GM21390 (cell line): ENCODE measurements around the gene TMF1.

ENCODE experiments used
- ATAC-seq: cut with Tn5 transposase; IDR thresholded peaks from one replicate; pipeline ENCODE4 v1.9.1; 2021; ENCODE audit not compliant: unreplicated experiment

The TMF1 gene

GRCh38 chr3:69081583-69082262 lies 29.6 kb upstream of the TMF1 start:
- no peak for ATAC-seq

- ATAC-seq = peak; percentile 47
Measured at GRCh38 chr3:69080233-69080920, 28.2 kb upstream of the TMF1 start, which contains the start of gene UBA3. TSS of gene UBA3 (minus strand) at chr3:69080365. CDS start at chr3:69080353, 12 bp downstream.

GRCh38 chr3:69079269-69080159 lies 27.4 kb upstream of the TMF1 start:
- no peak for ATAC-seq

GRCh38 chr3:69072928-69073327 lies 20.8 kb upstream of the TMF1 start:
- ATAC-seq = no peak

- no peak for ATAC-seq
Measured at GRCh38 chr3:69066121-69066520, 14.0 kb upstream of the TMF1 start.

GRCh38 chr3:69065318-69065964 lies 13.3 kb upstream of the TMF1 start:
- no peak for ATAC-seq

GRCh38 chr3:69063636-69064035 lies 11.5 kb upstream of the TMF1 start:
- no peak for ATAC-seq

- ATAC-seq = no peak
Measured at GRCh38 chr3:69059688-69060087, 7.6 kb upstream of the TMF1 start.

GRCh38 chr3:69058947-69059224 lies 6.8 kb upstream of the TMF1 start:
- ATAC-seq = no peak

GRCh38 chr3:69058180-69058946 lies 6.2 kb upstream of the TMF1 start:
- peak; percentile 98 for ATAC-seq

GRCh38 chr3:69052472-69052898 lies 352 bp upstream of the TMF1 start:
- ATAC-seq = peak; percentile 2

DNA sequence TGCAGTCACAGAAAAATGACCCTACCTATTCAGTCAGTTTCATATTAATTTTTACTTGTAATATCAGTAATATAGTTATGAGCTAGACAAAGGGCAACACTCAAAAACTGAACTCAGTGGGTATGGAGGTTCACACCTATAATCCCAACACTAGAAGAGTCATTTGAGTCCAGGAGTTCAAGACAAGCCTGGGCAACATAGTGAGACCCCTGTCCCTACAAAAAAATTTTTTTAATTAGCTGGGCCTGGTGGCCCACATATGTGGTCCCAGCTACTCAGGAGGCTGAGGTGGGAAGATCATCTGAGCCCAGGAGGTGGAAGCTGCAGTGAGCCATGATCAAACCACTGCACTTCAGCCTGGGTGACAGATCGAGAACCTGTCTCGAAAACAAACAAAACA lies 3.1 kb downstream of the TMF1 start:
- ATAC-seq = no peak

- no peak for ATAC-seq
Measured at GRCh38 chr3:69044608-69045007, 7.5 kb downstream of the TMF1 start.

DNA sequence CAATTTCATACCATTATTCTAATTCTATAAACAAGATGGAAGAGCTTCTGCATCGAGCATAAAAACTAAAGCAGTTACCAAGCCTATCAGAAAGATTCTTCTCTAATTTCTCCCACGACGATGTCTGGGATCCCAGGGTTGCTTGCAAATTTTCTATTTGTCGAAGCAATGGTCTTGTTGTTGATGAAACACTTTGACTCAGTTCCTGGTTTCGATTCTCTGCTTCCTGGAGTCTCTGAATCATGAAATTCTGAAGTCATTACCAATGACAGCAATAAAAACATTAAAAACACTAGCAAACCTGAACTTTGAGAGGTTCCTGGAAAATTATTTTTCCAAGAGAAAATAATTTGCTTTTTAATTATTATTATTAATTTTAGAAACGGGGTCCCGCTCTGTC lies 18.7 kb downstream of the TMF1 start:
- ATAC-seq = no peak

GRCh38 chr3:69032737-69033136 lies 19.4 kb downstream of the TMF1 start:
- ATAC-seq = no peak

DNA sequence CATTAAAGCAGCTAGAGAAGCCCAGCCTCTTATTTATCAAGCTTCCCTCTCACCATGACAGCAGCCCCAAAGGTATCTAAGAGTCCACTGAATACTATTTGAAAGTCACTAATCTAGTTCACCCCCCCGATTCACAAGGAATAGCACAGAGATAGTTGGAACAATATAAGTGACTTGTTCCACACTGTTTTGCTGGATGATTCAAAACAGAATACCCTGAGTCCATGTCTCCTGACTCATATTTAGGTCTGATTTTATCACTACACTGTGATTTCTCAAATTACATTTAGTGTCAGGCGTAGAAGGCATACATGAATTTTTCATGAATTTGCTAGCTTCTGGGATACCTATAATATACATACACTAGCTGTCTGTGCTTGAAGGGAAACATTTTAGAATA lies 20.0 kb downstream of the TMF1 start:
- no peak for ATAC-seq

DNA sequence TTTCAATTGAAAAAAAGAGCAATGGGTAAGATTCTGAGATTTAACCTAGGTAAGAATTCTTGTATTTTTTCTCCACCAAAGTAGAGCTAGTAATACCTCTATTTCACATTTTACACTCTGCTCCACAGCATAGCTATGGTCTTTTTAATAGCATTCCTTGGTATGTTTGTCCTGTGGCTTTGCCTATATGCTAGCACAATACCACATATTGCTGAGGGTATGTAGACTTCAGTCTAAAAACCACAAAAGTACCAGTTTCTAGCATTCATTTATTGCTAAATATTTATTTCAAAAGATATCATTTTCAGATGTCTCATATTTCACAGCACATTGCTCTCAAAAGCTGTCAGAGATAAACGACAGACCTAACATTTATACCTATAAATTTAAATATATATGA lies 20.5 kb downstream of the TMF1 start:
- ATAC-seq = no peak

DNA sequence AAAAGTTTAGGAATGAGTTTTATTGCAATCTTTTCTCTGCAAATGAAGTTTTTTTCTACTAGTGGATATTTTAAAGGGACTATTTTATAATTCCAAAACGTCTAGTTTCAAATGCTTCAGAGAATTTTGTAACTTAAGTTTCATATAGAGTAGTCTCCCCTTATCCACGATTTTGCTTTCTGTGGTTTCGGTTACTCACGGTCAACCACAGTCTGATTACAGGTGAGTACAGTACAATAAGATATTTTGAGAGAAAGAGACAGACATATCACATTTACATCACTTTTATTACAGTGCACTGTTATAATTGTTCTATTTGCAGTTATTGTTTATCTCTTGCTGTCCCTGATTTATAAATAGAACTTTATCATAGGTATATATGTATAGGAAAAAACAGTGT lies 31.3 kb downstream of the TMF1 start:
- ATAC-seq = no peak

- no peak for ATAC-seq
Measured at GRCh38 chr3:69020424-69020823, 31.7 kb downstream of the TMF1 start.

DNA sequence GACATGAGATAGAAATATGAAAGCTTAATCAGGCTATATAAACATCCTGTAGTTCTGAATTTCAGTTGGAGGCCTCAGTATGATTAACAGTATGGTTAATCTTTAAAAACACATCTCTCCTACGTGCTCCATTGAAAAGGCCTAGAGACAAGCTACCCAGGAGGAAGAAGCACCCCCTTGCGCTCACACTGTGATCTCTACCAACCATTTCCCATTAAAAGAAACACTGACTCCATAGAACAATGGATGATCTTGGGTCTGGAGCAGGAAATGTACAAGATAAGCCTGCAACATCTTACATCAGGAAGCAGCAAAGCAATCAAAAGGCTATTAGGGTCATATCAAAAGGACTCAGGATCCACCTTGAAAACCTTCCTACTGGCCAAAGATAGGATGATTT lies 35.2 kb downstream of the TMF1 start:
- no peak for ATAC-seq

- ATAC-seq = no peak
Measured at GRCh38 chr3:69016102-69016501, 36.0 kb downstream of the TMF1 start.
